NCI-H748 (cell line): Measurements from ENCODE around the gene CATSPERE.
A peak's percentile ranks its signal among the peaks of the same experiment; 100 is the strongest.

ENCODE experiments used
- DNase-seq: peaks from one replicate; lab custom pipeline; 2025; ENCODE audit not compliant: unreplicated experiment; lab: John Stamatoyannopoulos, UW

The CATSPERE gene

DNA sequence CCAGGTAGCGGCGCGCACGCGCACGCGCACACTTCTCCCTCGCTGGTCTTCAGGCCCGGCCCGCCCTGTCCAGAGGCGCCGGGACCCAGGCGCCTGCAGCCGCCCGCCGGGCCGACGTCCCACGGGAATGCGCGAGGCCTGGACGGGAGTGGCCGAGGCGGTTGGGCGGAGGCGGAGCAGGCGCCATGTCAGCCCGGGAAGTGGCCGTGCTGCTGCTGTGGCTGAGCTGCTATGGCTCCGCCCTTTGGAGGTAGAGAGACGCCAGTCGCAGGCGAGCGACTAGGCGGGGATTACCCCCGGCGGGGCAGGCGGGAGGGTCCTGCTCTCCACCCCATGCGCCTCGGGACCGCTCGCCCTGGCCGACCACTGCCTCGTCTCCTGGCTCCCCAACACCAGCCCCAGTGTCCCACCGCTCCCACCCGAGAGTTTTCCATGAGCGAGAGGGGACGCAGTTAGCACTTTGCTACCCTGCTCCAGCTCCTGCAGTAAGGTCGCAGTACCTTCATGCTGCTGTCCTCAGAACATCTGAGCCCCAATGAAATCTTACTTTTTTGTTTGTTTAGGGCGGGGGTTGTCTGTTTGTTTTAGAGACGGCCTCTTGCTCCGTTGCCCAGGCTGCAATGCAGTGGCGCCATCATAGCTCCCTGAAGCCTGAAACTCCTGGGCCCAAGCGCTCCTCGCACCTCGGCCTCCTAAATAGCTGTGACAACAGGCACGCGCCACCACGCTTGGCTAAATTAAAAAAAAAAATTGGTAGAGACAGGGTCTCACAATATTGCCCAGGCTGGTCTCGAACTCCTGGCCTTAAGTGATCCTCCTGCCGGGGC is at the start of gene CATSPERE:
Gene CATSPERE (plus strand): TSS at position 29 of the 827 bp plus-strand sequence. CDS start 157 bp downstream, at position 186.
- DNase-seq: peak; percentile 90

DNA sequence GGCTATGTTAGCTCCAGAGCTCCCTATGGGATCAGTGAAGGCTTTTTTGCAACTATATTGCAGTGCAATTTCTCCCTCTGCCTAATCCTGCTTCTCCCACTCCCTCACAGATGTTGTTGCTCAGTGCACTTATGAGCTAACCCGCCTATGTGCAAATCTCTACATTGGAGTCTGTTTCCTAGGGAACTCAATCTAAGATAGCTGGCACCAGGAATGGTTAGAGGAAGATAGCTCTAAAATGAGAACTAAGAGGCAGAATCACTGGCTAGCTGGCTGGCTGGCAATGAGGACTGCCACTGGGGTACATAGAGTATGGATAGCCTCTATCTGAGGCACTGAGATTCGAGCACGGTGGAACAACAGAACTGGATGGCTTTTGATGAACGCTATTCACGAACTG is 48.9 kb upstream of the CATSPERE start:
- no peak for DNase-seq

DNA sequence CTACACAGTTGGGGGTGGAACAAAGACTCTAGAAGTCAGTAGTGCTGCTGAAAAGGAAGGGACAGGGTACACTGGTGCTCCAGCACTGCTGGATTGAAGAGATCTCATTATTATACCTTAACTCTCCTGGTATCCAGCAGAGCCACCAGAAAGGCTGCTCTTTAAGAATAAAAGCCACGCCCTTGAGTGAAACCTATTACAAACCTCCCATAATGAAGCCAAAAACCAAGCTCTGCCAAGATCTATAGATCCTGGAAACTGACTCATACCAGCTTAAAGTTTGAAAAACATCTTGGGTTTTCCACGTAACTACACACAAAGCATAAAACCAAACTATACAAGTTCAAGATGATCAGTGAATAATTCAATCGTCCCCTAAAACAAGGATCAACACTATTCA is 47.3 kb upstream of the CATSPERE start:
- DNase-seq: no peak

DNA sequence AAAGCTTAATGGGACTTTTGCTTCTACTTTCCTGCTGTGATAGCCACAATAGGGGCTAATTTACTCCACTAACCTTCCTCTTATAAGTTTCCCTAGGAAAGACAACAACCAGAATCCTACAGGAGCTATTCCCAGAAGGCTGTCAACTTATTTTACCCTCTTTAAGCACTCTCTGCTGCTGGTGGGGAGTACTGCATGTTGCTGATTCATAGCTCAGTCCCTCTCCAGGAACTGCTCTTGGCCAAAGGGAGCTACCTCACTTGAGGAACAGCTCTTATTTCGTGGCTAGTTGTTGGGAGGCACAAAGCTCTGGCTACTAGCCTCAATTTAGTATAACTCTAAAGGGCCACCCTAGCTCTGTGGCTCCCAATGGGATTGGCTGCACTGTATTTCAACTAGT is 46.5 kb upstream of the CATSPERE start:
- no peak for DNase-seq

DNA sequence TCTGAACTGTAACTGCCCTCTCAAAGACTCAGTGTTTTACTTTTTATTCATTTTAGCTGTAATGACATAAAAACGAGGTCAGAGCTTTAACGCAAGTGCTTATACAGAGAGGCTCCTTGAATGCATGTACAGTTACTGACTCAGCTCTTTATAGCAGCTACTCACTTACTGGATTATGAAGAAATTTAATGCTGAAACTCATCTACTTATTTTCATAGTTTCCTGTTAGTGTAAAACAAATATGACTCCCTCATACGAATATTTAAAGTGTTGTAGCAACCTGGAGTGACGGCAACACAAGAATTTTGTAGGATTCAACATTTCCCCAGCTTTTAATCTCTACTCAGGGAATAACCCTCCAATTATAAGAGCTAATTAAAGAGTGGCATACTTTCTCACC is 42.0 kb upstream of the CATSPERE start:
- no peak for DNase-seq

- DNase-seq: no peak
Measured at GRCh38 chr1:244422174-244422573, 38.9 kb upstream of the CATSPERE start.

GRCh38 chr1:244424649-244425334 is 36.3 kb upstream of the CATSPERE start:
- no peak for DNase-seq

DNA sequence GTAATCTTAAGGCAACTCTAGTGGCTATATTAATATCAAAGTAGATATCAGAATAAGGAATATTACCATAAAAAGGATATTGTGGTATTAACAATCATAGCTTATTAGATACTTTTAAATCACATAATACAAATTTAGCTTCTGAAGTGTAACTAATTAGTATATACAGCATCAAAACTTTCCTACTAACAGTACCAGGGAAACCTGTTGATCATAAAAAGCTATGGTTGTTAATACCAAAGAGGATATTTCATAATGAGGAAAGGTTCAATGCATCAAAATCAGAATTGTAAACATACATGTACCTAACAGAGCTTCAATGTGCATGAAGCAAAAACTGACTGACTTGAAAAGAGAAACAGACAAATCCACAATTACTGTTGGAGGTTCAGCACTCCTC is 33.4 kb upstream of the CATSPERE start:
- DNase-seq: no peak

DNA sequence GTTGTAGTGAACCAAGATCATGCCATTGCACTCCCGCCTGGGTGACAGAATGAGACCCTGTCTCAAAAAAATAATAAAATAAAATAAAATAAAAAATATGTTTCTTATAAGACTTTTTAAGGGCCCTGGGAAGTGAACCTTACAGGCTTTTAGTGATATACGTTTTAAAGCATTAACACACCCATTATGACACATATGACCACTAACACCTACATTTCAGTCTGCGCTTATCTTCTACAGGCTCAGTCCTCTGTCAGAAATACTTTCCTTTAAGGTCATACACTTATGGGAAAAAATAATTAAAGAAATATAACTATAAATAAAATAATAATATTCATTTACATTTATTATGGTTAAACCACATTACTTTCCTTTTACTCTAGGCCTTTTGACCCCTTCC is 31.3 kb upstream of the CATSPERE start:
- DNase-seq: no peak

DNA sequence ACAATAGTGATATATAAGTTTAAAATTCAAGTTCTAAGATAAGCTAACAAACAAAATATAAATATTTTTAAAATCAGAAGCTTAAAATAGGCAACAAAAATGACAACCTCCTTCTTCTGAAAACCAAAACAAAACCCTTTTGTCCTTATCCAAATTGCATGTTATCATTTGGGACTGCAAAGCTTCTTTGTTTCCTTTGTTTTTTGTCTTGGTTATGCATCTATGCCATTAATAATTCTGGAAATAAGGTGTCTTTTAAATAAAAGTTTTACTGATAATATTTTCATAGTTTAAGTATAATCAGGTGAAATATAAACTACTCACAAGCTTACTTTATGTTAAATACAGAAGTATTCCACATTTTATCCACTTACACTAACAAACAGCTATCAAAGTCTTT is 29.9 kb upstream of the CATSPERE start:
- DNase-seq: no peak

DNA sequence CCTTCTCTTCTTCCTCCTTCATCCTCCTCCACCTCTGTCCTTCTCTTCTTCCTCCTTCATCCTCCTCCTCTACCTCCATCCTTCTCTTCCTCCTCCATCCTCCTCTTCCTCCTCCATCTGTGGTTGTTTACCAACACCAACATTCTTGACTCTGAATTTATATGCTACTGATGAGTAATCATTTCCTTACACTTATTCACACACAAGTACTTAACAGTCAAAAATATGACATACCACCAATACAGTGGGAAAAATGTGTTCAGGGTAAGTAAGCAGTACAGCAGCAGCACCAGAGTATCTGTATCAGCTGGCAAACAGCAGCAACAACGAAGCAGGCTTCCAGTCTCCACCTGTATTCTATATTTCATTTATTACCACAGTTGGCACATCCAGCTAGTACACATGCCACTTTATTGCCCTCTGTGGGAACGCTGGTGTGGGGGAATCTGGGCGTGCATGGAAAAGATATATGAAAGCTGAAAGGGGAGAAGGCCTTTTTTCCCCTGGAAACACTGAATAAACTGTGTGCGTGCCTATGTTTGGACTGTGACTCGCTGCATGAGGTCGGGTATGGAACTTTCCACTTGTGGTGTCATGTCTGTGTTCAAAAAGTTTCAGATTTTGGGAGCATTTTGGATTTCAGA is 25.4 kb upstream of the CATSPERE start:
- no peak for DNase-seq

- DNase-seq: no peak
Measured at GRCh38 chr1:244436336-244437085, 24.6 kb upstream of the CATSPERE start.

- DNase-seq: no peak
Measured at GRCh38 chr1:244437086-244437468, 24.0 kb upstream of the CATSPERE start.

DNA sequence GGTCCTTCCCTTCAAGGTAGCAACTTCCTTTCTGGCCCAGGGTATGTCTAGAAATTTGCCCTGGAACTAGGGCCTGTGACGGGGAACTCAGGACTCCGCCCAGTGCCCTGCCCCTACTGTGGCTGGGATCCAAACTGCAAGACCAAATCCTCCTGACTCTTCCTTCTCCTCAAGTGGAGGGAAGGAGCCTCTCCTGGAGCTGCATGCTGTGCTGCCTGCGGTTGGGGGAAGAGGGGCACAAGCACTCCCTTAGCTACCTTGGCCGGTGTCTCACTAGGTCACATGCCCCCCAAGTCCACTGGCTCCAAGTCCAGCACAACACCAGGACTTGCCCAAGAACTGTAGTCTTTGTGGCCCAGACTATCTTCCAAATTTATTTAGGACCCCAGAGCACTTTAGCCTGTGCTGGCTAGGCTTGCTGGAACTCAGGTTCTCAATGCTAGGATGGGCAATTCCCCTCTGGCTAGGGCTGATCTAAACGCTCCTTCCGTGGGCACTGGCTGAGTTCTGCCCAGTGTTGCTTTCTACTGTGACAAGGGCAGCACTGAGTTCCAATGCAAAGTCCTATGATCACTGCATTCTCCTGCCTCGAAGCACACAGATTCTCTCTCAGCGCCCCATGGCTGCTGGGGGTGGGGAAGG is 21.6 kb upstream of the CATSPERE start:
- DNase-seq: no peak

DNA sequence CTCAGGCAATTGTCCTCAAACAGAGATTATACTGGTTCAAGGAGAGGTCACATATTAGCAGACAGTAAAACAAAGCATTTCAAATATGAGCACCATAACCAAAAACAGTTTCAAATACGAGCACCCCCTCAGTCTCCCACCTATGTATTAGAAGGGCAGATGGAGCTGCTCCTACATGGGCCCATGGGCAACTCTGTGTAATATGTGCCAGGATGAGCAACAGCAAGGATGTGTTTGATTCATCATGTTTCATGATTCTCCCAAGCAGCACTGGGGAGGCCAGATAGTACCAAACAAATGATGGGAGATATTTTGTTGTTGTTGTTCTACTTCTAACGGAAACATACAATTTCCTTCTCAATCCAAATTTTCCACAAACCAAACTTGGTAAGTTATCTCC is 18.2 kb upstream of the CATSPERE start:
- DNase-seq: no peak

DNA sequence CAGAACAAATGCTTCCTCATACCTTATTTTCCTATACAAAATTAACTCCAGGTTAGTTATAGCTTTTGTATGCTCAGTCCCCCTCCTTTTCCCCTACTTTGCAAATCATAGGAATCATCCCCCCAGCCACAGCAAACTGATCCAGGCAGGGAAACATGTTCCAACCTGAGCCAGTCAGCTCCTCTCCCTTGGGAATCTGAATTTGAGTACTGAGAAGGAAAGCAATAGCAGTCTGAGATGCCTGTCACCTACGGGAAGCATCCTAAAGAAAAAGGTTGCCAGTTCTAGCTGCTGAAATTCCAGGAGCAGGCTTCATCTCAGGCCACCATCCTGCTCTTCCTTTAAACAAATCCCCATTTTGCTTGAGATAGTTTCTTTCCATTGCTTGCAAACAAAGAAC is 16.2 kb upstream of the CATSPERE start:
- no peak for DNase-seq

- DNase-seq: no peak
Measured at GRCh38 chr1:244445320-244446181, 15.5 kb upstream of the CATSPERE start.

DNA sequence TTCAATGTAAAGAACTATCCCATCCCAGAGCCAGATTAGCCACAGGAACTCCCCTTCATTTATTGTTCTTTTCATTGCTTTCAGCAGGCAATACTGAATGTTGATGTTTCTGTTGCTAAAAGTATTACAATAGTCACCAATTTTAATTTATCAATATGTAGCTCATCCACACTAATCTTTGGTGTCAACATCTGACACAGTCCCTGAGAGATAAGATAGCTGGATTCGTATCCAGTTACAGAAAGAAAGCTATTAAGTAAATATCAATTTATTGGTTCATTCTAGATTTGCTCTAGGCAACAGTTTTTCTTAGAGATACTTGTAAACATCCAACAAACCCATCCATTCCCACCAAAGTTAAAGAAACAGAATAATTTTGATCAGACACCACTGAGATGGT is 14.0 kb upstream of the CATSPERE start:
- no peak for DNase-seq

GRCh38 chr1:244447552-244447951 is 13.5 kb upstream of the CATSPERE start:
- DNase-seq: no peak
